ENCODE results near the gene PRSS57. TPM values are rescaled to one million over a fixed set of nuclear protein-coding genes. Genes with fewer than 3 reads are reported as not detected.
"Not testable (repeated sequence)": the region's sequence is repeated elsewhere in the genome, so short reads cannot be mapped to it uniquely, and the experiment has no call there.

PRSS57 gene
- not detected for total RNA-seq

DNA sequence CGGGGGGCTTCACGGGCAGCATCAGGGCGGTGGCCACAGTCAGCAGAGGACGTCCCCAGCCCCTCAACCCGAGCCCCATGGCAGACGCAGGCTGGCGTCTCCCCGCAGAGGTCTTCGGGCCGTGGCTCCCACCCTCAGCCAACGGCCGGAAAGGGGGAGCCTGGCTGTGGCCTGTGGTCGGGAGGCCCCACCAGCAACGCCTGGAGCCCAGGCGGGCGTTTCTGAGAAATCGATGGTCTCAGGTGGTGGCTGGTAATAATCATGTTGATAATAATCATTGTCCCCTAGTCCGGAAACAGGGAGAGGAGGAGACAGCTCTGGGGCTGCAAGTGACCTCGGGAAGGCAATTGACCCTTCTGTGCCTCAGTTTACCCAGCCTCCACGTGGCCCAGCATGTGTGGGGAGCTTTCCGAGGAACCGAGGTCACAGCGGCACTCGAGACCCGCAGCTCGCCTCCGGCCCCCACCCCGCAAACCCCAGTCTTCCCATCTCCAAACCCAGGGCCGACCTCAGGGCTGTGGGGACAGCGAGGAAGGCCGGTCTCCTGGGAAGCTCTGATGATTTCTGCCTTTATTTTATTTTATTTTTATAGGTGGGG lies at the start of gene PRSS57:
Gene PRSS57, minus strand, starts transcription at position 101 of the 598 bp plus-strand sequence. Its CDS starts 22 bp downstream, at position 79.
- H3K4me3 Mint-ChIP-seq = no peak within 1 kb of the TSS
- DNase-seq = no peak
- POLR2A ChIA-PET = no interaction called here
- CTCF ChIA-PET = no interaction called here
- no peak for ATAC-seq
- H3K4me1 Mint-ChIP-seq = no peaks in the 10 kb centered on the region
- no peak within 1 kb of the TSS for H3K27ac Mint-ChIP-seq
- no peaks in the 10 kb centered on the region for H3K9me3 Mint-ChIP-seq (ENCODE audit: low read depth)
- no peaks in the 10 kb centered on the region for H3K36me3 Mint-ChIP-seq (ENCODE audit: low read depth)
- peaks cover 11% of the 10 kb centered on the region for H3K27me3 Mint-ChIP-seq
- intact Hi-C loops (cut with DNase I, micrococcal nuclease) = no loop called here

DNA sequence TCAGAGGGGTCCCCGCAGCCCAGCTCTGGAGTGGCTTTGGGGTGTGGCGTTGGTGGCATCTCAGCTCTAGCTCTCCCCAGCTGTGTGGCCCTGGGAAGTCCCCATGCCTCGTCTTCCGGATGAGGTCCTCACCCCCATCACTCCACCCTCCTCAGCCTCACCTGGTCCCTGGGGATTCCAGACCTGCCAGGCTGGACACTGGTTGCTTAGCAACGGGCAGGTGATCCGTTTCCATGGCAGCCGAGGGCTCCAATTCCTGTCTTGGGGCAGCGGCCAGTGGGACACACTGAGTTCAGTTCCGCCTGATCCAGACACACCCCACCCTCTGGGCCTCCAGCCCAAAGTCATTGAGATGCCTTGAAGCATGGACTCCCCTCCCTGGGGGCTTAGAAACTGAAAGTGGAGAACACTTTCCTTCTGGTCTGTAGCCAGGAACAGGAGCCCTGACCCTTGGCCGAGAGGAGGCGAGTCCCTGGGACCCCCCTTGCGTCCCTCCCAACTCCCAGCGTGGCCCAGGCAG lies 48.0 kb upstream of the PRSS57 start:
- Mint-ChIP-seq H3K27ac (no peak overlapping the region), H3K4me1 (no peaks in the 10 kb centered on the region), H3K27me3 (no peaks in the 10 kb centered on the region), H3K36me3 (ENCODE audit: low read depth) (no peaks in the 10 kb centered on the region), H3K4me3 (no peak overlapping the region), H3K9me3 (ENCODE audit: low read depth) (peaks cover 3% of the 10 kb centered on the region)
- ATAC-seq = no peak
- CTCF ChIA-PET = interaction anchor here (0.7 kb wide), 1 partner anchor 107 kb away, joined by 3 read pairs; no protein-coding TSS in a partner anchor
- no peak for DNase-seq
- POLR2A ChIA-PET = no interaction called here
- intact Hi-C loops (cut with DNase I, micrococcal nuclease) = no loop called here

DNA sequence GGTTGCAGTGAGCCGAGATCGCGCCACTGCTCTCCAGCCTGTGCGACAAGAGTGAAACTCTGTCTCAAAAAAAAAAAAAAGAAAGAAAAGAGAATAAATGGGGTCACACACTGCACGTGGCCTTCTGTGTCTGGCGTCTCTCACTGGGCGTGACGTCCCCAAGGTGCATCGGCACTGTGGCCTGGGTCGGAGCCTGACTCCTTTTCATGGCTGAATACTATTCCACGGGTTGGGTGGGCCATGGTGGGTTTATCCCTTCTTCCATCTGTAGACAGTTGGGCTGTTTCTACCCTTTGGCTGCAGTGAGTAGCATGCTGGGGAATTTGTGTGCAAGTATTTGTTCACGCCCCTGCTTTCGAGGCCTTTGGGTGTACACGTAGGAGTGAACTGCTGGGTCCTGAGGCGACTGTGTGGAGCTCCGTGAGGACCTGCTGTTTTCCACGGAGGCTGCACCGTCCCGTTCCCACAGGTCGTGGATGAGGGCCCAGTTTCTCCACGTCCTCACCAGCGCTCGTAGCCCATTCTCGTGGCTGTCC lies 47.4 kb upstream of the PRSS57 start:
- ChIA-PET POLR2A (no interaction called here), CTCF (interaction anchor here (0.7 kb wide), 1 partner anchor 107 kb away, joined by 3 read pairs; no protein-coding TSS in a partner anchor)
- no peak for DNase-seq
- intact Hi-C loops (cut with DNase I, micrococcal nuclease) = no loop called here
- no peak overlapping the region for H3K4me3 Mint-ChIP-seq
- H3K36me3 Mint-ChIP-seq (ENCODE audit: low read depth) = no peaks in the 10 kb centered on the region
- H3K9me3 Mint-ChIP-seq (ENCODE audit: low read depth) = peaks cover 3% of the 10 kb centered on the region
- no peaks in the 10 kb centered on the region for H3K4me1 Mint-ChIP-seq
- H3K27me3 Mint-ChIP-seq = no peaks in the 10 kb centered on the region
- no peak overlapping the region for H3K27ac Mint-ChIP-seq
- ATAC-seq = no peak

DNA sequence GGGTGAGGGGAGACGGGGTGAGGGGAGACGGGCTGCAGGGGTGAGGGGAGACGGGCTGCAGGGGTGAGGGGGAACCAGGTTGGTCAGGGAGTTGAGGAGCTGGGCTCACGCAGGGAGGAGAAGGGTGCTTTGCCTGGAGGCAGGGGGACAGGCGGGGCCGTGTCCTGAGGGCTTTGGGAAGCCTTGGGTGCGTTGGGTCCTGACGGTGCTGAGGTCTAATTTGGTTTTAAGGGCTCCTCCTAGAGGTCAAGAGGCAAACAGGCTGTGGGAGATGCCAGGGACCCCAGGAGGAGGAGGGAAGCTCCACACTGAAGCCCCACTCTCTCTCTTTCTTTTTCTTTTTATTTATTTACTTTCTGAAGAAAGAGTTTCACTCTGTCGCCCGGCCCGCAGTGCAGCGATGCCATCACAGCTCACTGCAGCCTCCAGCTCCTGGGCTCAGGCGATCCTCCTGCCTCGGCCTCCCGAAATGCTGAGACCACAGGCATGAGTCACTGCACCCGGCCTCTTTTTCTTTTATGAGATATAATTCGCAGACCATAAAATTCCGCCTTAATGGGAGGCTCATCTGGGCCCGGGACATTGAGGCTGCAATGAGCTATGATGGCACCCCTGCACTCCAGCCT lies 46.4 kb upstream of the PRSS57 start:
- H3K9me3 Mint-ChIP-seq (ENCODE audit: low read depth) = peaks cover 3% of the 10 kb centered on the region
- H3K27me3 Mint-ChIP-seq = no peaks in the 10 kb centered on the region
- no peak overlapping the region for H3K4me3 Mint-ChIP-seq
- no peaks in the 10 kb centered on the region for H3K4me1 Mint-ChIP-seq
- DNase-seq (peak; percentile 21), ATAC-seq (no peak)
- intact Hi-C loops (cut with DNase I, micrococcal nuclease) = no loop called here
- no peak overlapping the region for H3K27ac Mint-ChIP-seq
- POLR2A ChIA-PET = no interaction called here
- H3K36me3 Mint-ChIP-seq (ENCODE audit: low read depth) = no peaks in the 10 kb centered on the region
- CTCF ChIA-PET = no interaction called here

DNA sequence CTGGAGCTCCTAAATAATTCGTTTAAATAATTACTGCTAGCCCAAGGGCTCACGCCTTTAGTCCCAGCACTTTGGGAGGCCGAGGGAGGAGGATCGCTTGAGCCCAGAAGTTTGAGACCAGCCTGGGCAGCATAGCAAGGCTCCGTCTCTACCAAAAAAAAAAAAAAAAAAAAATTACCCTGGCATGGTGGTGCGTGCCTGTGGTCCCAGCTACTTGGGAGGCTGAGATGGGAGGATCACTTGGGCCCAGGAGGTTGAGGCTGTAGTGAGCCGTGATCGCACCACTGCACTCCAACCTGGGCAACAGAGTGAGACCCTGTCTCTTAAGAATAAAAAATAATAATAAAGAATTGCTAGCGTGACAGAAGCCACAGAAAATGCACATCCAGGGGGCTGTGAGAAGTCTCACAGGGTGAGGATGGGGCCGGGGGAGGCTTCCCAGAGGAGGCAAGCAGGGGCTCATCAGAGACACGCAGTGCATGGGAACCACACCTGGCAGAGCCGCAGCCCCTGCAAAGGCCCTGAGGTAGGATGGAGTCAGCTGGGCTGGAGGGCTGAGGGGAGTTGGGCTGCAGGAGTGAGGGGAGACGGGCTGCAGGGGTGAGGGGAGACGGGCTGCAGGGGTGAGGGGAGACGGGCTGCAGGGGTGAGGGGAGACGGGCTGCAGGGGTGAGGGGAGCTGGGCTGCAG lies 45.7 kb upstream of the PRSS57 start:
- H3K36me3 Mint-ChIP-seq (ENCODE audit: low read depth); H3K9me3 Mint-ChIP-seq (ENCODE audit: low read depth); DNase-seq; ATAC-seq; POLR2A ChIA-PET; H3K27me3 Mint-ChIP-seq; H3K27ac Mint-ChIP-seq; H3K4me1 Mint-ChIP-seq; H3K4me3 Mint-ChIP-seq; intact Hi-C loops (cut with DNase I, micrococcal nuclease): not testable (repeated sequence)
- CTCF ChIA-PET = interaction anchor here (0.8 to 1.1 kb wide), 2 partner anchors 22 to 153 kb away, joined by 3 read pairs; no protein-coding TSS in a partner anchor

DNA sequence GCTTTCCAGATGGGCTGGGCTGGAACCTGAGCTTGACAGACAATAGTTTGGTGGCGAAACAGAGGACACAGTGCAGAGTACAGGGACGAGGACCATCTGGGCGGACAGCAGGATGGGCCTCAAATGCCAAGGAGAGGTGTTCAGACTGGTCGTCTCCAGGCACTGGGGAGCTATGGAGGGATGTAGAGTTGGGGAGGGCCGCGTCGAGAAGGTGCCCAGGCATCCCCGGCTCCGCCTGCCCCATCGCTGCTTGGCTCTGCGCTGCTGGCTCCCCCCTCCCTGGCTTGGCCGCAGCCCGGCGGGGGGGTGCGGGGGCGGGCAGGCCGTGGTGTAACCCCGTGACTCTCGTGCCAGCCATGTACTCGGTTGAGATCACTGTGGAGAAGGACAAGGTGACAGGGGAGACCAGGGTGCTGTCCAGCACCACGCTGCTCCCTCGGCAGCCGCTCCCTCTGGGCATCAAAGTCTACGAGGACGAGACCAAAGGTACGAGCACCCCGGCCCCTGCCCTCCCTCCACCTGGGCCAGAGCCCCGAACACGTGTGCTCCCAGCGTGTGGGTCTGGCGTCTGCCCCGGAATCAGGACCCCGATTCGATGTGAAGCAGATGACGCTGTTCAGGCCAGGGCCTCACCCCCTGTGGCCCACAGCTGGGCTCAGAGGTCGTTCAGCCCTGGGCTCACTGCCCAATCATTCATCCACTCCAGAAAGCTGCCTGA lies 44.9 kb upstream of the PRSS57 start:
- no peak for DNase-seq
- Mint-ChIP-seq H3K4me3 (no peak overlapping the region), H3K9me3 (ENCODE audit: low read depth) (peaks cover 3% of the 10 kb centered on the region), H3K27me3 (no peaks in the 10 kb centered on the region), H3K4me1 (no peaks in the 10 kb centered on the region), H3K27ac (no peak overlapping the region), H3K36me3 (ENCODE audit: low read depth) (no peaks in the 10 kb centered on the region)
- ChIA-PET POLR2A (no interaction called here), CTCF (interaction anchor here (0.8 to 1.1 kb wide), 2 partner anchors 21 to 152 kb away, joined by 3 read pairs; no protein-coding TSS in a partner anchor)
- no peak for ATAC-seq
- intact Hi-C loops (cut with DNase I, micrococcal nuclease) = loop anchor here in 1 of 2 experiments (5.0 to 10.0 kb wide), 2 partner anchors 38 to 155 kb away; partner anchors contain the start of gene HCN2

DNA sequence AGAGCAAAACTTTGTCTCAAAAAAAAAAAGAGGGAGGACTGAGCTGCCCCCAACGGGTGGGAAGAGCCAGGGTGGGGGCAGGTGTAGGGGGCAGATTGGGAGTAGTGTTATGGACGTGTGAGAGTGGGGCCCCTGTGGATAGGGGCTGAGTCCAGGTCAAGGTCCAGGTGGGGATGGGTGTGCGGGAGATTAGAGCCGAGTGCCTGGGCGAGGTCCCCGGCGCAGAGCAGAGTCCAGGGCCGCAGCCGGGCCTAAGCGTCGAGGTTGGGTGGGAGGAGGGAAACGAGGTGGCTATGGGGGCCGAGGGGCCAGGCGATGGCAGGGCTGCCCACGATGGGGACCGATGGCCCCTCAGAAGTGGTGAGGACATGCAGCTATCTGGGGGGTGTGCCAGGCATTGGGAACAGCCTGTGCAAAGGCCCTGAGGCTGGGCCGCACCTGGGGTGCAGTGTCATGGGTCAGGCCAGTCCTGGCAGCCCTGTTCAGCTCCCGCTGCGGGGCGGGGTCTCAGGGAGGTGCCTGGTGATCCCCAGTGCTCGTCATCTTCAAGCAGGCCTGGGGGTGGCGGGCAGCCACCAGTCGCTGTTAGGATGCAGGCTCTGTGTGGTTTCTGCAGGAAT lies 43.4 kb upstream of the PRSS57 start:
- CTCF ChIA-PET = no interaction called here
- Mint-ChIP-seq H3K4me3 (no peak overlapping the region), H3K27me3 (no peaks in the 10 kb centered on the region), H3K27ac (no peak overlapping the region), H3K4me1 (no peaks in the 10 kb centered on the region), H3K9me3 (ENCODE audit: low read depth) (peaks cover under 1% of the 10 kb centered on the region), H3K36me3 (ENCODE audit: low read depth) (no peaks in the 10 kb centered on the region)
- intact Hi-C loops (cut with DNase I, micrococcal nuclease) = loop anchor here in 1 of 2 experiments (5.0 to 10.0 kb wide), 2 partner anchors 36 to 154 kb away; partner anchors contain the start of gene HCN2
- ATAC-seq (no peak), DNase-seq (no peak)
- POLR2A ChIA-PET = no interaction called here

DNA sequence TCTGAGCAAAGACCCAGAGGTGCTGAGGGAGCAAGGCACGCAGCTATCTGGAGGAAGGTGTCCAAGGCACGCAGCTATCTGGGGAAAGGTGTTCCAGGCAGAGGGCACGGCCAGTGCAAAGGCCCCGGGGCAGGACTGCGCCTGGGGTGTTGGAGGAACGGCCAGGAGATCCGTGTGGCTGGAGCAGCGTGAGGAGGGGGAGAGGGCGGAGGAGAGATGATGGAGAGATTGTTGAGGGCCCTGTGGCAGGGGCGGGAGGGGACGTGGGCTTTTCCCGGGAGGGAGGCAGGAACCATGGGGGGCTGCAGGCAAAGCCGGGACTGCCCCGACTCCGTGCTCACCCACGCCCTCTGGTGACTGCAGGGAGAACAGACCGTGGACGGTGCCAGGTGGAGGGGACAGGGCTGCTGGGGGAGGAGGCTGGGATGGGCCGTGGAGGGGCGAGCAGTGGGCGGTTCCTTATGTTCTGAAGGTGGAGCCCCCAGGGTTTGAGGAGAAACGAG lies 42.4 kb upstream of the PRSS57 start:
- H3K9me3 Mint-ChIP-seq (ENCODE audit: low read depth) = no peaks in the 10 kb centered on the region
- no peak overlapping the region for H3K4me3 Mint-ChIP-seq
- ChIA-PET POLR2A (no interaction called here), CTCF (interaction anchor here (0.7 kb wide), 2 partner anchors 187 to 431 kb away, joined by 3 read pairs; no protein-coding TSS in a partner anchor)
- H3K27ac Mint-ChIP-seq = no peak overlapping the region
- no peaks in the 10 kb centered on the region for H3K4me1 Mint-ChIP-seq
- DNase-seq (peak; percentile 76), ATAC-seq (peak; percentile 79)
- H3K27me3 Mint-ChIP-seq = no peaks in the 10 kb centered on the region
- H3K36me3 Mint-ChIP-seq (ENCODE audit: low read depth) = no peaks in the 10 kb centered on the region
- intact Hi-C loops (cut with DNase I, micrococcal nuclease) = loop anchor here in 1 of 2 experiments (5.0 to 10.0 kb wide), 2 partner anchors 35 to 153 kb away; partner anchors contain the start of gene HCN2

DNA sequence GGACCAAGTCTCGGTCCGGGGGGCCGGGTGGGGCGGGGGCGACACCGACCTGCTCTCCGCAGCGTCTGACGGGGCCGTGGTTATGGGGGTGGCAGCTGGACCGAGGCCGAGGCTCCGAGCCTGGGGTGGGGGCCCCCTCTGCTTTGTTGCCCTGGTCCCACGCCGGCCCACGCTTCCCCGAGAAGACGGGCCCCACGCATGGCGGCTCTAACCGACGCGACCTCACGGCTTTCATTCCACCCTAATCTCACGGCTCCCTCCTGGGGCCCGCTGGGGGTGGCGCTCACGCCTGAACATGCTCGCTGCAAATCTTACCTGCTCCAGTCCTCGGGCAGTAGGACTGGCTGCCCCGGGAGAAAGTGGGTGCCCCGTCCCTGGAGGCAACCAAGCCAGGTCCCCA lies 40.9 kb upstream of the PRSS57 start:
- intact Hi-C loops (cut with DNase I, micrococcal nuclease) = loop anchor here in 1 of 2 experiments (5.0 to 10.0 kb wide), 2 partner anchors 34 to 151 kb away; partner anchors contain the start of gene HCN2
- DNase-seq (no peak), ATAC-seq (no peak)
- H3K27ac Mint-ChIP-seq = no peak overlapping the region
- H3K36me3 Mint-ChIP-seq (ENCODE audit: low read depth) = no peaks in the 10 kb centered on the region
- H3K4me1 Mint-ChIP-seq = no peaks in the 10 kb centered on the region
- POLR2A ChIA-PET = no interaction called here
- CTCF ChIA-PET = no interaction called here
- H3K27me3 Mint-ChIP-seq = no peaks in the 10 kb centered on the region
- no peak overlapping the region for H3K4me3 Mint-ChIP-seq
- H3K9me3 Mint-ChIP-seq (ENCODE audit: low read depth) = no peaks in the 10 kb centered on the region

DNA sequence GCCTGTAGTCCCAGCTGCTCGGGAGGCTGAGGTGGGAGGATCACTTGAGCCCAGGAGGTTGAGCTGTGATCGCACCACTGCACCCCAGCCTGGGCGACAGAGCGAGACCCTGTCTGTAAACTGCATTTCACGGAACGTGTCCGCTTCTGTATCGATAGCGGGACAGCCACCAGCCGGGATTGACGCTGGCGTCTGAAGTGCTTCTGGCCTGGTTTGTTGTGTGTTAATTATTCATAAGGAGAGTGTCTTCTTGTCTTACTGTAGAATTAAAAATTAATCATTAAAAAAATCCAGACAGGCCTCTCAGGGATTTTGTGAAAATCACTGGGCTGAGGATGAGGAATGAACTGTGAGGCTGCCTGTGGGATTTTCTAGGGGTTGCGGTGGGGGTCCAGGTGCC lies 39.5 kb upstream of the PRSS57 start:
- no peaks in the 10 kb centered on the region for H3K4me1 Mint-ChIP-seq
- no peak overlapping the region for H3K4me3 Mint-ChIP-seq
- ATAC-seq (no peak), DNase-seq (no peak)
- H3K27me3 Mint-ChIP-seq = no peaks in the 10 kb centered on the region
- CTCF ChIA-PET = interaction anchor here (0.6 to 1.4 kb wide), 8 partner anchors 27 to 150 kb away, joined by 3 to 13 read pairs (median 4); partner anchors contain the start of genes PALM and RNF126
- no peaks in the 10 kb centered on the region for H3K36me3 Mint-ChIP-seq (ENCODE audit: low read depth)
- POLR2A ChIA-PET = interaction anchor here (0.6 kb wide), 1 partner anchor 62 kb away, joined by 3 read pairs; no protein-coding TSS in a partner anchor
- intact Hi-C loops (cut with DNase I, micrococcal nuclease) = loop anchor here (1.0 to 10.0 kb wide), 5 partner anchors 32 to 150 kb away; partner anchors contain the start of gene HCN2 (in 1 of the 2)
- no peaks in the 10 kb centered on the region for H3K9me3 Mint-ChIP-seq (ENCODE audit: low read depth)
- H3K27ac Mint-ChIP-seq = no peak overlapping the region

All from activated CD4-positive, alpha-beta T cell treated with anti-CD3 and anti-CD28 coated beads for 36 hours (primary cell).